Measurements from ENCODE around the gene HPSE2.

Gene HPSE2

GRCh38 chr10:98667081-98667480, 568.6 kb downstream of the HPSE2 start:
- no peak for DNase-seq

DNA sequence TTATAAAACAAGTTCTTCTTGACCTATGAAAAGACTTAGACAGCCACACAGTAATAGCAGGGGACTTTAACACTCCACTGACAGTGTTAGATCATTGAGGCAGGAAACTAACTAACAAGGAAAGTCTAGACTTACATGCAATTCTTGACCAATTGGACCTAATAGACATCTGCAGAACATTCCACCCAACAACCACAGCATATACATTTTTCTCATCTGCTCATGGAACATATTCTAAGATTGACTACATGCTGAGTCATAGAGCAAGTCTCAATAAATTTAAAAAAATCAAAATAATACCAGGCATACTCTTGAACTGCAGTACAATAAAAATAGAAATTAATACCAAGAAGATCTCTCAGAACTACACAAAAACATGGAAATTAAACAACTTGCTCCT, 569.4 kb downstream of the HPSE2 start:
- no peak for DNase-seq

GRCh38 chr10:98664329-98665042, 571.2 kb downstream of the HPSE2 start:
- DNase-seq = no peak

GRCh38 chr10:98659951-98660350, 575.7 kb downstream of the HPSE2 start:
- no peak for DNase-seq

DNA sequence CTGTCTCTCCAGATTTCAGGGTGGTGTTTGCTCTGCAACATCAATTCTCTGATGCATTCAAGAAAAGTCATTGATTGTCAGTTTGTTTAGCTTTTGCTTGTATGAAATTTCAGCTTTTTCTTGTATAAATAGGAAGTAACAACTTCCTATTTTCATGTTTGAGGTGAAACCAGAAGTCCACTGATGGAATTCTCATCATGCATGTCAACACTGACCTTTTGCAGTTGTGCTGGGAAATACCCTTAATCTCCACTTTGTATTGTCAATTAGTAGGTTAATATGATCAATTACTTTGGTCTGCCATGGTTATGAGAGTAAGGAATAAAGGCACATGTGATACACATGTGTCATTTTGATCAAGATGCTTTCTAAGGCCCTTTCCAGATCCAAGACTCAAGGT, 580.2 kb downstream of the HPSE2 start:
- DNase-seq = no peak

DNA sequence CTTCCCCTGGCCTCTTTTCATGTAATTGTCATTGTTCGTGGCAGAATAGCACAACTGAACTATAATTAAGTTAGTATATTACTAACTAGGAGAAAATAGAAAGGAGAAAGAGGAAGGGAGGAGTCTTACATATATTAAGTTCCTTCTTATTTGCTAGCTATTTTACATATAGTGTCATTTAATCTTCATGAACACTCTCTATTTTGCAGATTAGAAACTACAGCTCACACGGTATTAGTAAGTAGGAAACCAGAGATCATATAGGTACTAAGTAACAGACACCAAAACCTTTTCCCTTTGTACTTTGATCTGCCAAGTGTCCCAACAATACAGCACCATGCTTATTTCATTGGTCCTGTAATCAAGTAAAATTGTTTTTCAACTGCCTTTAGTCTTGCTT, 586.5 kb downstream of the HPSE2 start:
- no peak for DNase-seq

- DNase-seq = no peak
These were observed 588.4 kb downstream of the HPSE2 start for GRCh38 chr10:98646998-98647917.

DNA sequence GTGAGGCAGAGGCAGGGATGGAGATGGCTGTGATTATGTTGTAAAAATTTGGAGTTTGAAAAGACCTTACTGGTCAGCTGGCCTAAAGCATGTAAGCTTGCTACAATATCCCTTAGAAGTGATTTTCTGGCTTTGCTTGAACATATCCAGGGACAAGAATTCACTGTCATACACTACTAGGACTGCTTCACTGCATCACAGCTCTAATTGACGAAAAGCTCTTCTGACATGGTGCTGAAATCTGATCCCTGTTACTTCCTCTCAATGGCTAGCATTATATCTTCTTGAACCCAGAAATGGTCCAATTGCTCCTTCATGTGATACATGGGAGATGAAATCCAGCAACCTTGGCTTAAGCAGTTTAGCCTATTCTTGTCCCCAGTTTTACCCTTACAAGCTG, 591.2 kb downstream of the HPSE2 start:
- DNase-seq = no peak

- no peak for DNase-seq
These were observed 593.4 kb downstream of the HPSE2 start for GRCh38 chr10:98642281-98642680.

DNA sequence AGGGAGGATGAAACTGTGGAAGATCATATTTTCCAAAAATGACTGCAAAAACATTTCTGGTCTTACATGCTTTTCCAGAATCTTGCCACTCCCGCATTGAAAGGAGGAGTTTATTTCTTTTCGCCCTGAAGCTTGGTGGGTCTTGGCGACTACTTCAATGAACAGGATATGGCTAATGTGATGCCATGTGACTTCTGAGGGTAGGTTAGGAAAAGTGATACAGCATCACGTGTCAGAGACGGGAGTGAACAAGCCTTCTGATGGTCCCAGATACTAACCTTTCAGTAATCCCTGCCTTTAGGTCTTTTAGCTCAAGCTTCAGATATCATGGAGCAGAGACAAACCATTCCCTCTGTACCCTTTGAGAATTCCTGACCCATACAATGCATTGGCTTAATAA, 596.7 kb downstream of the HPSE2 start:
- DNase-seq = no peak

GRCh38 chr10:98636921-98637329, 598.7 kb downstream of the HPSE2 start:
- DNase-seq = no peak

- DNase-seq = no peak
These were observed 603.0 kb downstream of the HPSE2 start for GRCh38 chr10:98632456-98633150.

- no peak for DNase-seq
These were observed 607.4 kb downstream of the HPSE2 start for GRCh38 chr10:98628206-98628605.

GRCh38 chr10:98627711-98628110, 607.9 kb downstream of the HPSE2 start:
- DNase-seq = no peak

GRCh38 chr10:98624963-98625362, 610.7 kb downstream of the HPSE2 start:
- no peak for DNase-seq

- DNase-seq = no peak
These were observed 612.5 kb downstream of the HPSE2 start for GRCh38 chr10:98623176-98623575.

DNA sequence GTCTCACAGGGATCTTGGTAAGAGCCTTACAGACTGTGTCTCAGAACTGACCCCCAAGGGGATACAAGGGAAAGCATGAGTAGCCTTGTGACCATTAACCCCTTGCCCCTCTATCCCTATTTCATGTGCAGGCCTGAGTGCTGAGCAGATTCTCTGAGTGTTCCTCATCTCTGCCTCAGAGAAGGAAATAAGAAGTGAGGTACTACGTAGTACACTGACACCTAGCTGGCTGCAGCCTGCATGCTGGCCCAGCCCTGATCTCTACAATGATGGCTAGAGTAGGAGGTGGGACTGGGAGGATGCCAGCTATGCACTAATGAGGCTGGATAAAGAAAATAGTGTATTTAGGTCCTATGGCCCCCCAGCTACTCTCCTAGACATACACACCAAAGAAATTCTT, 614.0 kb downstream of the HPSE2 start:
- DNase-seq = no peak

DNA sequence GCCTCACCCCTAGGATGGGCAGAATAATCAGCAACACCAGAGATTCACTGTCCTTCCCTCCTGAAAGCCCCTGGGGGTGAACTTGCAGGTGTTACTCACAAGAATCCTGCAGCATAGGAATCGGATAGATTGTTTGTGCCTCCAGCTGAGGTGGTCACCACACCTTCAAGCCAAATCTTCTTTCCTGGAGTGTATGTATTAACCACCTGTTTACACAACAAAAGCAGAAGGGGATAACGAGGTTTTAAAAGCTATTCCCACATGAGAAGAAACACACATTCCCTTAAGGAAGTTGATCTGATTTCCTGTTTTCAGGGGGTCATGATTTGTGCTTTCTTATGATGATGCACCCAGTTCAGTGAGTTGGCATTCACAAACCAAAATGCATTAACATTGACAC, 615.1 kb downstream of the HPSE2 start:
- no peak for DNase-seq

DNA sequence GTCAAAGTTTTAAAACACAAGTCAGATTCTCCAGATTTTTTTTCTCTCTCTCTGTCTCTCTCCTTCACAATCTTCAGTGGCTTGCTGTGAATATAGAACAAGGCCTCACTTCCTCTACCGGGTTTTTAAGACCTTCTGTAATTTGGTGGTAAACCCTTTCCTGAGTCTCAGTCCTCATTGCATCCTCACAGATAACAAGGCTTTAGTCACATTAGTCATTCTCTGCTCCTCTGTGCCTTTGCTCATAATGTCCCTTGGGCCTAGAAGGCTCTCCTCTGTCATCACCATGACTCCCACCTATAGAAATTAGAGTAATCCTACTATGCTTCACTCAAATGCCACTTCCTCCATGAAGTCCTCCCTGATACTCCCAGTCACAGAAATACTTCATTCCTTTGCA, 616.2 kb downstream of the HPSE2 start:
- DNase-seq = no peak

- DNase-seq = no peak
These were observed 617.6 kb downstream of the HPSE2 start for GRCh38 chr10:98617906-98618520.

DNA sequence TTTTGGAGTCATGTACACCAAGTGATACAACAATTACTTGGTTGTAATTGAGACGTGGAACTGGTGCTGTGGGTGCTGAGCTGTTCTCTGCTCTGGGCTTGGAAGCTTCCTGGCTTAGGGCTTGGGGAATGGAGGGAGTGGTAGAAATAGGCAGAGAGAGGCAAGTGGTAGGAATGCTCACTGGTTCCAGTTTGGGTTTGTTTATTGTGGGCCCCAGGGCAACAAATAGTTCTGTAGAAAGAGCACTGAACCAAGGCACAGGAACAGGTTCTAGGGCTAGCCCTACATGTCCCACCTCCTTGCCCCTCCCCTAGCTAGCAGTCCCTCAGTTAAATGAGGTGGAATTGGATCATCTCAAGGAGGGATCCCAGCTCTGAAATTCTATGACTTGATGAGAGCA, 622.2 kb downstream of the HPSE2 start:
- no peak for DNase-seq

DNA sequence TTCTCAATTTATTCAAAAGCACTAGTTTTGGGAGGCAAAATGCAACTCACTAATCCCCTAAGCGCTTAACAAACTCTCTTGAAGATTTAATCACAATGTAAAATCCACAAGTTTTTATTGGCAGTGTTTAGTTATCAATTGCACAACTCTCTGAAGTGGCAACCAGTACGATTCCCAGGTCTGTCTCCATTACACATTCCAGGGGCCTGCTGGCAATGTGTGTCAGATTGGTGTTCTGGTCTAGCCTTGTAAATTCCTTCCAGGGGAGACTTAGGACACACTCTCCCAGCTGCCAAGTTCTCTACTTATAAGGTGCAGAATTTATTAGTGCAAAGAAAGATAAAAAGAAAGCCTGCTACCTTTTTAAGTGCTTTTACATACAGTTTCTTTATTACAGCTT, 624.2 kb downstream of the HPSE2 start:
- no peak for DNase-seq

DNA sequence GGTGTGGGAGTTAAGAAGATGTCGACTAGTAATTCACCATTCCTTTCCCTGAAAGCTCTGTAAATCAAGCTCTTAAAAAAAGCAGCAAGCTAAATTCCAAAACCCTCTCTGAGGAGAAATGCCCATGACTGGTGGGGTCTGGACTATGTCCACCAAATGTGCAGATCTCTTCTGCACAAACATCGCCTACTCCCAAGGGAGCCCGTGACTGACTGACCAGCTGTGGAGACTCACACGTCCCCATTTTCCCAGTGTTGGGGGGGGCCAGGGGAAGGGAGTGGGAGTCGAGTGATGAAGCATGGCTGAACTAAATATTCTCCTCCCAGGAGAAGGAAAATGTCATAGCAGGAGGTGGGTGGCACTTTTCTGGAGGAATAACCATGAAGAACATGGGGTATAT, 624.8 kb downstream of the HPSE2 start:
- DNase-seq = no peak

Measured in NCI-H526 treated with DMSO at 0.1 percent for 48 hours (cell line).